ENCODE measurements around the gene NDST3.
A peak's percentile ranks its signal among the peaks of the same experiment; 100 is the strongest.
"Not testable (repeated sequence)": the region's sequence is repeated elsewhere in the genome, so short reads cannot be mapped to it uniquely, and the experiment has no call there.

Gene NDST3

GRCh38 chr4:118265312-118266144 is 231.2 kb downstream of the NDST3 start:
- Mint-ChIP-seq H3K27me3 (peaks cover 7% of the 10 kb centered on the region), H3K27ac (no peak overlapping the region), H3K9me3 (no peaks in the 10 kb centered on the region), H3K4me1 (no peaks in the 10 kb centered on the region), H3K36me3 (no peaks in the 10 kb centered on the region), H3K4me3 (peak overlapping the region; percentile 81)

GRCh38 chr4:118266145-118266496 is 231.8 kb downstream of the NDST3 start:
- H3K4me1 Mint-ChIP-seq, H3K27ac Mint-ChIP-seq, H3K36me3 Mint-ChIP-seq: not testable (repeated sequence)

GRCh38 chr4:118268780-118269179 is 234.5 kb downstream of the NDST3 start:
- H3K27me3 Mint-ChIP-seq: peaks cover 1% of the 10 kb centered on the region
- no peaks in the 10 kb centered on the region for H3K4me1 Mint-ChIP-seq
- H3K36me3 Mint-ChIP-seq: no peaks in the 10 kb centered on the region
- H3K27ac Mint-ChIP-seq: no peak overlapping the region
- H3K4me3 Mint-ChIP-seq: no peak overlapping the region
- no peaks in the 10 kb centered on the region for H3K9me3 Mint-ChIP-seq

More at GRCh38 chr4:118266145-118266496, 231.8 kb downstream of the NDST3 start:
- H3K27me3 Mint-ChIP-seq, H3K9me3 Mint-ChIP-seq: not testable (repeated sequence)
- peak overlapping the region; percentile 45 for H3K4me3 Mint-ChIP-seq

- no peaks in the 10 kb centered on the region for H3K4me1 Mint-ChIP-seq
- no peaks in the 10 kb centered on the region for H3K9me3 Mint-ChIP-seq
- H3K36me3 Mint-ChIP-seq: no peaks in the 10 kb centered on the region
- peaks cover 1% of the 10 kb centered on the region for H3K27me3 Mint-ChIP-seq
- no peak overlapping the region for H3K4me3 Mint-ChIP-seq
- peak overlapping the region; percentile 10 for H3K27ac Mint-ChIP-seq
These were observed 236.2 kb downstream of the NDST3 start for GRCh38 chr4:118270492-118270891.

- H3K4me3 Mint-ChIP-seq: no peak overlapping the region
- H3K27ac Mint-ChIP-seq: no peak overlapping the region
- no peaks in the 10 kb centered on the region for H3K36me3 Mint-ChIP-seq
- H3K9me3 Mint-ChIP-seq: no peaks in the 10 kb centered on the region
- peaks cover 2% of the 10 kb centered on the region for H3K4me1 Mint-ChIP-seq
- peaks cover 1% of the 10 kb centered on the region for H3K27me3 Mint-ChIP-seq
These were observed 237.5 kb downstream of the NDST3 start for GRCh38 chr4:118271788-118272187.

- peaks cover 1% of the 10 kb centered on the region for H3K36me3 Mint-ChIP-seq
- no peaks in the 10 kb centered on the region for H3K9me3 Mint-ChIP-seq
- no peak overlapping the region for H3K27ac Mint-ChIP-seq
- no peak overlapping the region for H3K4me3 Mint-ChIP-seq
- H3K27me3 Mint-ChIP-seq: peaks cover 1% of the 10 kb centered on the region
- H3K4me1 Mint-ChIP-seq: peaks cover 19% of the 10 kb centered on the region
These were observed 239.4 kb downstream of the NDST3 start for GRCh38 chr4:118273642-118274041.

GRCh38 chr4:118276580-118276979 is 242.3 kb downstream of the NDST3 start:
- Mint-ChIP-seq H3K27ac (no peak overlapping the region), H3K9me3 (no peaks in the 10 kb centered on the region), H3K27me3 (no peaks in the 10 kb centered on the region), H3K36me3 (peaks cover 22% of the 10 kb centered on the region), H3K4me3 (no peak overlapping the region), H3K4me1 (peaks cover 31% of the 10 kb centered on the region)

- Mint-ChIP-seq H3K36me3 (peaks cover 27% of the 10 kb centered on the region), H3K27me3 (no peaks in the 10 kb centered on the region), H3K4me3 (peak overlapping the region; percentile 90), H3K9me3 (no peaks in the 10 kb centered on the region), H3K27ac (no peak overlapping the region), H3K4me1 (peaks cover 38% of the 10 kb centered on the region)
These were observed 243.0 kb downstream of the NDST3 start for GRCh38 chr4:118277243-118277642.

GRCh38 chr4:118278473-118279274 is 244.4 kb downstream of the NDST3 start:
- Mint-ChIP-seq H3K27ac (peak overlapping the region; percentile 98), H3K4me1 (peaks cover 50% of the 10 kb centered on the region), H3K36me3 (peaks cover 34% of the 10 kb centered on the region), H3K4me3 (peak overlapping the region; percentile 90), H3K27me3 (no peaks in the 10 kb centered on the region), H3K9me3 (no peaks in the 10 kb centered on the region)

- Mint-ChIP-seq H3K4me3 (peak overlapping the region; percentile 90), H3K27ac (peak overlapping the region; percentile 98), H3K4me1 (peaks cover 54% of the 10 kb centered on the region), H3K9me3 (no peaks in the 10 kb centered on the region), H3K27me3 (no peaks in the 10 kb centered on the region), H3K36me3 (peaks cover 34% of the 10 kb centered on the region)
These were observed 245.0 kb downstream of the NDST3 start for GRCh38 chr4:118279328-118279727.

GRCh38 chr4:118279920-118280432 is 245.7 kb downstream of the NDST3 start:
- H3K36me3 Mint-ChIP-seq: peaks cover 34% of the 10 kb centered on the region
- H3K4me3 Mint-ChIP-seq: peak overlapping the region; percentile 90
- H3K27ac Mint-ChIP-seq: peak overlapping the region; percentile 98
- no peaks in the 10 kb centered on the region for H3K9me3 Mint-ChIP-seq
- no peaks in the 10 kb centered on the region for H3K27me3 Mint-ChIP-seq
- peaks cover 57% of the 10 kb centered on the region for H3K4me1 Mint-ChIP-seq

- H3K9me3 Mint-ChIP-seq: no peaks in the 10 kb centered on the region
- peak overlapping the region; percentile 76 for H3K27ac Mint-ChIP-seq
- peaks cover 34% of the 10 kb centered on the region for H3K36me3 Mint-ChIP-seq
- H3K27me3 Mint-ChIP-seq: no peaks in the 10 kb centered on the region
- peak overlapping the region; percentile 90 for H3K4me3 Mint-ChIP-seq
- peaks cover 57% of the 10 kb centered on the region for H3K4me1 Mint-ChIP-seq
These were observed 246.4 kb downstream of the NDST3 start for GRCh38 chr4:118280501-118281218.

GRCh38 chr4:118281611-118282442 is 247.5 kb downstream of the NDST3 start:
- Mint-ChIP-seq H3K4me3 (peak overlapping the region; percentile 90), H3K27ac (peak overlapping the region; percentile 76), H3K4me1 (peaks cover 55% of the 10 kb centered on the region)

GRCh38 chr4:118282692-118283091 is 248.4 kb downstream of the NDST3 start:
- H3K4me3 Mint-ChIP-seq: peak overlapping the region; percentile 40
- peaks cover 37% of the 10 kb centered on the region for H3K36me3 Mint-ChIP-seq
- H3K4me1 Mint-ChIP-seq: peaks cover 46% of the 10 kb centered on the region

More at GRCh38 chr4:118281611-118282442, 247.5 kb downstream of the NDST3 start:
- H3K27me3 Mint-ChIP-seq: no peaks in the 10 kb centered on the region
- H3K9me3 Mint-ChIP-seq: no peaks in the 10 kb centered on the region
- peaks cover 37% of the 10 kb centered on the region for H3K36me3 Mint-ChIP-seq

GRCh38 chr4:118284169-118284568 is 249.9 kb downstream of the NDST3 start:
- peaks cover 38% of the 10 kb centered on the region for H3K4me1 Mint-ChIP-seq
- H3K36me3 Mint-ChIP-seq: peaks cover 33% of the 10 kb centered on the region
- H3K4me3 Mint-ChIP-seq: peak overlapping the region; percentile 0
- H3K9me3 Mint-ChIP-seq: no peaks in the 10 kb centered on the region
- no peak overlapping the region for H3K27ac Mint-ChIP-seq
- H3K27me3 Mint-ChIP-seq: no peaks in the 10 kb centered on the region

More at GRCh38 chr4:118282692-118283091, 248.4 kb downstream of the NDST3 start:
- Mint-ChIP-seq H3K9me3 (no peaks in the 10 kb centered on the region), H3K27ac (peak overlapping the region; percentile 69), H3K27me3 (no peaks in the 10 kb centered on the region)

Data from activated naive CD4-positive, alpha-beta T cell treated with anti-CD3 and anti-CD28 coated beads, Interleukin-2, amount 50 U/mL, for 24 hours (primary cell).